ENCODE results near the gene PCDHB16.

The PCDHB16 gene

GRCh38 chr5:141234109-141234667 is 52.0 kb downstream of the PCDHB16 start:
- no peak for DNase-seq (ENCODE audit: low spot score)
- TF ChIP-seq CTCF (IDR thresholded peaks at IDR 0.05) = no peak
- Histone ChIP-seq H3K4me3 (peak overlapping the region; percentile 55), H3K27ac (no peak overlapping the region)

Measured in coronary artery (tissue), 2 donors.